T-cell (primary cell): ENCODE measurements around the gene EPAS1. TPM values are rescaled to one million over a fixed set of nuclear protein-coding genes. Genes with fewer than 3 reads are reported as not detected.

ENCODE experiments used
- ATAC-seq, 4 experiments: fragments of 200-7000 bp in 3 of 4; fragments of 150-1000 bp in 1 of 4; cut with Tn5 transposase; replicated peaks in 1 of 4; 1 replicate in 3 of 4; 2 replicates in 1 of 4; pipeline ENCODE4 v1.10.0; 2021; ENCODE audit warnings: moderate library complexity in 3 of 4, mild to moderate bottlenecking in 2 of 4, moderate number of reproducible peaks in 1 of 4
- CTCF ChIA-PET, 2 donors: fragments of 300-600 bp; sonication (Branson Sonifier 250); formaldehyde crosslinking; loops; one replicate each; lab custom pipeline; 2022; ENCODE audit warnings: antibody characterized with exemption in 2 of 2; lab: Charles Lee
- POLR2A ChIA-PET, 2 donors: fragments of 300-600 bp; sonication (Branson Sonifier 250); formaldehyde crosslinking; loops; one replicate each; lab custom pipeline; 2022; ENCODE audit warnings: antibody characterized with exemption in 2 of 2; lab: Charles Lee
- DNase-seq, 35 experiments: peaks; one replicate each; pipeline versions ENCODE4 v3.0.0 to v3.0.0-alpha.2; 2013 to 2023
- H3K27ac ChIP-seq: one replicate; pipeline ENCODE4 v1.5.1; 2013; ENCODE audit warnings: low read length
- H3K27me3 ChIP-seq, 2 experiments: replicated peaks in 1 of 2; 1 replicate in 1 of 2; 2 replicates in 1 of 2; pipeline versions ENCODE4 v1.6.1 to v1.7.0; 2013; ENCODE audit warnings: low read length in 1 of 2, mixed read lengths in 1 of 2; ENCODE audit not compliant: control insufficient read depth in 2 of 2, insufficient read depth in 2 of 2; ENCODE audit errors: extremely low read depth in 1 of 2
- H3K36me3 ChIP-seq, 2 donors: 1 replicate in 1 of 2; 2 replicates in 1 of 2; pipeline versions ENCODE4 v1.6.1 to v1.7.0; 2013; ENCODE audit warnings: low read length in 1 of 2; ENCODE audit not compliant: control insufficient read depth in 2 of 2, insufficient read depth in 1 of 2; ENCODE audit errors: extremely low read depth in 1 of 2
- H3K4me1 ChIP-seq, 2 experiments: 1 replicate in 1 of 2; 2 replicates in 1 of 2; pipeline versions ENCODE4 v1.6.1 to v1.7.0; 2013; ENCODE audit warnings: low read length in 2 of 2, mixed read lengths in 1 of 2; ENCODE audit not compliant: insufficient read depth in 2 of 2, control insufficient read depth in 1 of 2; ENCODE audit errors: extremely low read depth in 1 of 2
- H3K4me3 ChIP-seq, 2 donors: 1 replicate in 1 of 2; 2 replicates in 1 of 2; pipeline versions ENCODE4 v1.5.1 to v1.7.0; 2013; ENCODE audit warnings: mild to moderate bottlenecking in 2 of 2, low read length in 1 of 2, moderate library complexity in 1 of 2; ENCODE audit not compliant: control insufficient read depth in 1 of 2; ENCODE audit errors: extremely low read depth in 1 of 2
- H3K9me3 ChIP-seq: 2 replicates; pipeline ENCODE4 v1.7.0; 2013
- H3K27ac Mint-ChIP-seq, 2 donors: one replicate each; pipeline ENCODE4 v1.8.0; 2020 to 2021; ENCODE audit warnings: mild to moderate bottlenecking in 2 of 2, mixed read lengths in 2 of 2
- H3K27me3 Mint-ChIP-seq, 2 donors: one replicate each; pipeline ENCODE4 v1.8.0; 2021 to 2022; ENCODE audit warnings: mixed read lengths in 2 of 2
- H3K36me3 Mint-ChIP-seq: one replicate; pipeline ENCODE4 v1.8.0; 2021; ENCODE audit warnings: mixed read lengths
- H3K4me1 Mint-ChIP-seq, 3 donors: one replicate each; pipeline ENCODE4 v1.8.0; 2020 to 2022; ENCODE audit warnings: mixed read lengths in 3 of 3, mild to moderate bottlenecking in 1 of 3
- H3K4me3 Mint-ChIP-seq, 3 donors: one replicate each; pipeline ENCODE4 v1.8.0; 2020 to 2022; ENCODE audit warnings: mild to moderate bottlenecking in 3 of 3, mixed read lengths in 3 of 3, moderate library complexity in 3 of 3
- H3K9me3 Mint-ChIP-seq, 3 donors: one replicate each; pipeline ENCODE4 v1.8.0; 2020 to 2022; ENCODE audit warnings: mixed read lengths in 3 of 3
- WGBS: methylation state at CpG from one replicate; pipeline ENCODE4 v1.1.5; 2013; ENCODE audit warnings: missing lambda C conversion rate; ENCODE audit not compliant: insufficient coverage; 5-methylcytosine and 5-hydroxymethylcytosine counted together
- total RNA-seq, 35 experiments: library from RNA in 6 of 35; stranded (reverse) in 6 of 35; fragments of 120-200 nt in 1 of 35; gene quantifications; one replicate each; pipeline versions ENCODE4 v1.2.1 to v1.2.4 and lab custom pipeline; 2013 to 2026

Gene EPAS1
- total RNA-seq, 5 donors from 2014 or later (not counting 1 experiment from before 2014, with no cell fraction given) = 1.0 to 4.0 (median 3.0) TPM

DNA sequence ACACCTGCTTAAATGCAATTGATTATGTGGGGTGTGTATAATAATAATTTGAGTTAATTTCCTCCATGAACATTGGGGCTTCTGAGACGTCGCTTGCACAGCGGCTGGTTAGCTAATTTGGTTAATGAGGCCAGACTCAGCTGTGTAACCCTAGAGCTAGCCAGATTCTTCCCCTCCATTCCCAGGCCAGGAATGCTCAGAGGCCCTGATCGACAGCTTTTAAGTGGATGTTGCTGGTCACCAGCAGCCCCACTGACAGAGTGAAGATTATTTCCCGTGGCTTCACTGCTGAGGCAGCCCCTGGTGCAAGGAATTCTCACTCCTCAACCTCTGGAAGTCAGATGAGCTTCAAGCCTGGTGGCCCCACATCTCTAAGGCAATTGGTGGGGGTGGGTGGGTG is 12.4 kb upstream of the EPAS1 start:
- Histone ChIP-seq H3K36me3 (no peaks in the 10 kb centered on the region), H3K27me3 (peaks cover 0 to 5% of the 10 kb centered on the region in 2 experiments), H3K27ac (no peak overlapping the region), H3K4me1 (no peaks in the 10 kb centered on the region), H3K9me3 (no peaks in the 10 kb centered on the region), H3K4me3 (no peak overlapping the region)
- ATAC-seq = no peak
- no peak for DNase-seq
- WGBS = no CpG with 5 or more reads among the region's 5 CpGs
- H3K4me3 Mint-ChIP-seq = no peak overlapping the region
- H3K9me3 Mint-ChIP-seq = no peaks in the 10 kb centered on the region
- H3K36me3 Mint-ChIP-seq = no peaks in the 10 kb centered on the region
- no peaks in the 10 kb centered on the region for H3K4me1 Mint-ChIP-seq
- POLR2A ChIA-PET = no interaction called here
- peaks cover 0 to 4% of the 10 kb centered on the region in 2 donors for H3K27me3 Mint-ChIP-seq
- CTCF ChIA-PET = no interaction called here
- H3K27ac Mint-ChIP-seq = no peak overlapping the region

DNA sequence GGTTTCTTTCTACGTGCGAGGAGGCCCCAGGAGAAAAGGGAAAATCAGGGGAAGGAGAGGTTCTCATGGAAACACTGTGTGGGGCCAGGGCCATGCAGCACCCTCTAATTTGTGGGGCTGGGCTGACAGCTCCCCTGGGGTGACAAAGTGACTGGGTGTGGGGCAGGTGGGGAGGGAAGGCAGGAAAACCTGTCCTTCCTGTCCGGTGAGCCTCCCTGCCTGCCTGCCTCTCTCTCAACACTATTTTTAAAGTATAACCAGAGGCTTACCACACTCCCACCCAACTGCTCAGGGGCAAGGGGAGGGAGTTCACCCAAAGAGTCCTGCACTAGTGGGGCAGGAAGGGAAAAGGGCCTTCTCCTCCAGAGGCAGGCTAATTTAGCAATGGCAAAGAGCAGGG is 10.5 kb upstream of the EPAS1 start:
- Mint-ChIP-seq H3K4me1 (no peaks in the 10 kb centered on the region), H3K9me3 (no peaks in the 10 kb centered on the region), H3K4me3 (no peak overlapping the region), H3K36me3 (no peaks in the 10 kb centered on the region), H3K27ac (no peak overlapping the region), H3K27me3 (peaks cover 0 to 4% of the 10 kb centered on the region in 2 donors)
- DNase-seq (no peak), ATAC-seq (no peak)
- H3K36me3 ChIP-seq = no peaks in the 10 kb centered on the region
- no peak overlapping the region for H3K27ac ChIP-seq
- no peaks in the 10 kb centered on the region for H3K9me3 ChIP-seq
- CTCF ChIA-PET = no interaction called here
- H3K4me1 ChIP-seq = no peaks in the 10 kb centered on the region
- POLR2A ChIA-PET = interaction anchor here in 1 of 2 donors (0.6 kb wide), 1 partner anchor 1115 kb away, joined by 10 read pairs; no protein-coding TSS in a partner anchor
- peaks cover 0 to 6% of the 10 kb centered on the region in 2 experiments for H3K27me3 ChIP-seq
- no peak overlapping the region for H3K4me3 ChIP-seq
- WGBS = no CpG with 5 or more reads among the region's 3 CpGs

DNA sequence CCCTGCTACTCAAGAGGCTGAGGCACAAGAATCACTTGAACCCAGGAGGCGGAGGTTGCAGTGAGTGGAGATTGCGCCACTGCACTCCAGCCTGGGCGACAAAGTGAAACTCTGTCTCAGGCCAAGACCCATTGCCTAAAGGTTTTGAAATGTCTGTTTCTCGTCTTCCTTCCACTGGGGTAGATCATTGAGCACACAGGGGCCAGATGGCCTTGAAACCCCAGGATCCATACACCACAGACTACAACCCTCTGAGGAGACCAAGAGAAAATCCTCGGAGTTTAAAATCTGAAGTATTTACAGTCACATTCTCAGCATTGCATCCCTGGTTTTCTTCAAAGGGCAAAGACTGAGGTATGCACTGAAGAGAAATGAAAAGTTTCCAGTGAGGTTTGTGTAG is 7.1 kb upstream of the EPAS1 start:
- 100% methylated on average over 1 of the region's 5 CpGs for WGBS
- no peaks in the 10 kb centered on the region for H3K27me3 Mint-ChIP-seq
- Histone ChIP-seq H3K9me3 (no peaks in the 10 kb centered on the region), H3K4me3 (no peak overlapping the region), H3K4me1 (no peaks in the 10 kb centered on the region), H3K27ac (no peak overlapping the region), H3K27me3 (peaks cover 0 to 4% of the 10 kb centered on the region in 2 experiments), H3K36me3 (no peaks in the 10 kb centered on the region)
- no peaks in the 10 kb centered on the region for H3K4me1 Mint-ChIP-seq
- ChIA-PET CTCF (no interaction called here), POLR2A (no interaction called here)
- DNase-seq (no peak), ATAC-seq (no peak)
- no peaks in the 10 kb centered on the region for H3K36me3 Mint-ChIP-seq
- no peak overlapping the region for H3K27ac Mint-ChIP-seq
- no peaks in the 10 kb centered on the region for H3K9me3 Mint-ChIP-seq
- no peak overlapping the region for H3K4me3 Mint-ChIP-seq

DNA sequence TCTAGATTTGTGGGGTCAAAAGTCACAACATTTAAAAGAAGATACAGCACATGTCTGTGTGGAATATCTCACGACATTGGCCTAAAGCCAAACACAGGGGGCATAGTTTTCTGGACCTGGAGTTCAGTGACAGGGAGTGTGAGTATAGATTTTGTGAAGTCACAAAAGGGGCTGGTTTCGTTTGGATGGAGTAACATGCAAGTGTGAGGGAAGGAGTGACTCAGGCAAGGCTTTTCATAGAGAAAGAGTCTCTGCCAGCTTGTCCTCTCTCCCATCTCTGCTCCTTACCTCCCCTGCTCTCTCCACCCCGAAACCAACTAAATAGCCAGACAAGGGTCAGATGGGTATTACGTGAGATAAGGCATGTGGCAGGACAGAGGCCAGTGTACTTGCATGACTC is 3.7 kb upstream of the EPAS1 start:
- H3K4me3 Mint-ChIP-seq = no peak overlapping the region
- H3K27me3 Mint-ChIP-seq = peaks cover 6 to 8% of the 10 kb centered on the region in 2 donors
- ChIA-PET CTCF (interaction anchor here in 1 of 2 donors (1.4 kb wide), 1 partner anchor 230 kb away, joined by 7 read pairs; no protein-coding TSS in a partner anchor), POLR2A (no interaction called here)
- Histone ChIP-seq H3K9me3 (no peaks in the 10 kb centered on the region), H3K27me3 (peaks cover 2 to 21% of the 10 kb centered on the region in 2 experiments), H3K4me1 (peaks cover 6 to 18% of the 10 kb centered on the region in 2 experiments), H3K36me3 (no peaks in the 10 kb centered on the region), H3K27ac (no peak overlapping the region), H3K4me3 (no peak overlapping the region)
- peaks cover 8 to 13% (median 9%) of the 10 kb centered on the region in 3 donors for H3K4me1 Mint-ChIP-seq
- ATAC-seq (no peak), DNase-seq (no peak)
- no peak overlapping the region for H3K27ac Mint-ChIP-seq
- H3K36me3 Mint-ChIP-seq = no peaks in the 10 kb centered on the region
- no peaks in the 10 kb centered on the region for H3K9me3 Mint-ChIP-seq
- WGBS = 75% methylated on average over 1 of the region's 4 CpGs

DNA sequence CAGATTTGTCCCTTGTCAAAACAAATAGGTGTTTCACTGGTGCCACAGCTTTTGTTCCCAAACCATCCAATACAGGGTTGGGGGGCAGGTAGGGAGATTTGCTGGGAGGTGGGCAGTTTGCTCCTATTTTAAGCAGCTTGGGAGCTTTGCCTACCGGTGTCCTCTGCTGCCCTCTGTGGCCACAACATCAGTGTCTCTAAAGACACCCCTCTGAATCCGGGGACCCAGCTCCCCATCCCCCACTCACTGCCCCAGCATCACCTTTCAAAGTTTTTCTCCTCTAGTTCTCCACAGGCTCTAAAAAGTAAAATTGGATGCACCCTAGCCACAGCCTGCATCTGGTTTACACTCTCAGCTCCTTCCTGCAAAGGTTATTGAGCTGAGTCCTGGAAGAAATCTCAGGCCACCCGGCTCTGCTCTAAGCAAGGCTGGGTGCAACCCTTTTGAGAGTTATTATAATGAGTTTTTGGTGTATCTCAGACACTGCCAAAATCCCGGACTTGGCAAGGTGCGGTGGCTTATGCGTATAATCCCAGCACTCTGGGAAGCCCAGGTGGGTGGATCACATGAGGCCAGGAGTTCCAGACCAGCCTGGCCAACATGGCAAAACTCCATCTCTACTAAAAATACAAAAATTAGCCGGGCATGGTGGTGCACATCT is 2.9 kb upstream of the EPAS1 start:
- H3K27ac Mint-ChIP-seq = no peak overlapping the region
- Histone ChIP-seq H3K27me3 (peaks cover 2 to 30% of the 10 kb centered on the region in 2 experiments), H3K27ac (no peak overlapping the region), H3K36me3 (no peaks in the 10 kb centered on the region), H3K4me3 (no peak overlapping the region), H3K4me1 (peaks cover 13 to 26% of the 10 kb centered on the region in 2 experiments), H3K9me3 (no peaks in the 10 kb centered on the region)
- no peaks in the 10 kb centered on the region for H3K36me3 Mint-ChIP-seq
- ATAC-seq (no peak), DNase-seq (peak in 8 of 35 experiments; percentile 2 to 48 (median 24))
- WGBS = 24% methylated on average over 3 of the region's 7 CpGs
- no peaks in the 10 kb centered on the region for H3K9me3 Mint-ChIP-seq
- no peak overlapping the region for H3K4me3 Mint-ChIP-seq
- ChIA-PET POLR2A (no interaction called here), CTCF (interaction anchor here (0.7 to 1.4 kb wide), 3 partner anchors 231 to 913 kb away, joined by 3 to 7 read pairs (median 4); no protein-coding TSS in a partner anchor)
- H3K27me3 Mint-ChIP-seq = peaks cover 12 to 14% of the 10 kb centered on the region in 2 donors
- H3K4me1 Mint-ChIP-seq = peaks cover 14 to 20% (median 15%) of the 10 kb centered on the region in 3 donors

DNA sequence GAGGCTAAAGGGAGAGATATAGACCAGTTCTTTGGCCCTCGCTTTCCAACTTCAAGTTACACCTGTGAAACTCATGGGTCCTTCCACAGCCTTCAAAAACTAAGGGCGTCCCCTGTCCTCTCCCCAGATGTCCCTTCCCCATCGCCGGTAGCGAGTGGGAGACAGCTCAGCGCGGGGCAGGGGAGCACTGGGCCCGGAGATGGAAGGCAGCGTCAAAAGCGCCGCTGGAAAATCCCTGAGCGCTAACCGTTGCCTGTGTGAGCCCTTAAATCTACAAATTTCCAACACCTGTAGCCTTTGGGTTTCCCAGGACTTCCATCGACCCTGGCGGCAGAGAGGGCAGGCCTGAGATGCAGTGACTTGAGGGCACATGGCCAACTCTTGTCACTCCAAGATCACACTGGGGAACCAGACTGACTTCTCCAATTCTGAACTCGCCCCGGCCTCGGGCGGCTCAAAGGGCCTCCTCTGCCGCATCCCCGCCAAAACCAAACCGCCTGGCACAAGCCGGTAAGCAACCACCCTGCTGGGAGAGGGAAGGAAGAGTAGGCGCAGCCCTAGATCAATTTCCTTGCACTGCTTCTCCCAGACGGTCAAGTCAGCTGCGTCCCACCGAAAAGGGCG is 879 bp upstream of the EPAS1 start:
- WGBS = 56% methylated on average over 19 of the region's 28 CpGs
- H3K4me3 ChIP-seq = peak overlapping the region; percentile 73 to 80
- H3K4me1 Mint-ChIP-seq = peaks cover 21 to 28% (median 23%) of the 10 kb centered on the region in 3 donors
- H3K9me3 Mint-ChIP-seq = no peaks in the 10 kb centered on the region
- peaks cover 13 to 31% of the 10 kb centered on the region in 2 experiments for H3K4me1 ChIP-seq
- POLR2A ChIA-PET = no interaction called here
- H3K4me3 Mint-ChIP-seq = peak overlapping the region; percentile 71 to 89 (median 73)
- CTCF ChIA-PET = no interaction called here
- peak in 2 of 4 experiments; percentile 2 to 6 for ATAC-seq
- no peak overlapping the region for H3K27ac Mint-ChIP-seq
- no peaks in the 10 kb centered on the region for H3K36me3 ChIP-seq
- peak in 10 of 35 experiments; percentile 3 to 29 (median 18) for DNase-seq
- H3K27ac ChIP-seq = no peak overlapping the region
- H3K36me3 Mint-ChIP-seq = no peaks in the 10 kb centered on the region
- no peaks in the 10 kb centered on the region for H3K9me3 ChIP-seq
- H3K27me3 ChIP-seq = peaks cover 4 to 46% of the 10 kb centered on the region in 2 experiments
- H3K27me3 Mint-ChIP-seq = peaks cover 20 to 33% of the 10 kb centered on the region in 2 donors
